ENCODE results near the gene NSG2.

Gene NSG2

DNA sequence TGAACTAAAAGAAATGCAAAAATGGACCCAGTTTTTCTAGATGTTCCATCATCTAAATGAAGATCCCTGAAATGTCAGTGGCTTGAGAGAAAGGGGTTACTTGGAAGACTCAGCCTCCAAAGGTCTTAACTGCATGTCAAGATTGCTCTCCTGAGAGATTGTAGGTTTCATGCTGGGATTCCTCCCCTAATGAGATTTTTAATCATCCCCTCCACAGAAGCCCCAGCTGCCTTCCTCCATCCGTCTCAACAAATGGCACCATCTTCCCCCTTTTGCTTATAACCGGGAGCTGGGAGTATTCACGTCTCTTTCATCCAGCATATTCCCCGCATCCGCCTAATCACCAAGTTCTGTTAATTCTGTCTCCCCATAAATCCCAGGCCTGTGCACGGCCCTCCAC, 104.5 kb downstream of the NSG2 start:
- no peak overlapping the region for H3K4me3 ChIP-seq (ENCODE audit: low read depth, low read length)
- in situ Hi-C loops (cut with HindIII; ENCODE audit: low sequenced_read_pairs), result no loop called here

DNA sequence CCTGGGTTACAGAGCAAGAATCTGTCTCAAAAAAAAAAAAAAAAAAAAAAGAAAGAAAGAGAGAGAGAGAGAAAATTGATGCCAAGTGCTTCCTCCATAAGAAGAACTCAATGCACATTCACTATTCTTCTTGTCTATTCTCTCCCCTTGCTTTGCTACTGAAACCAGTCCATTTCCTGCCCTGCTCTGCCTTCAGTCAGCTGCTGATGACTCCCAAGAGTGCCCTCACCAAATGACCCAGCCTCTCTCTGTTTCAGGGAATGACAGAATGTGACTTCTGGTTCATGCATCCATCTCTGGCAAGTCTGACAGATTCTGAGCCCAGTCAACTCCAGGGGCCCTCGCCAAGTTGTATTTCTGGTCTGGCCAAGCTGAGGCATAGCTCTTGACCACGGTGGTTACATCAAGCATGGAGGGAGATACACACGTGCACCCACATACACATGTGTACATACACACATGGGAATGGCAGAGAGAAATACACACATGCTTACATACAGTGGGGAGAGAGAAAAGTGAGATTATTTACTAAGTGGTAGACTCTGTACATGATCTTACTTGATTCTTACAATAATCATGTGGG, 106.2 kb downstream of the NSG2 start:
- in situ Hi-C loops (cut with HindIII; ENCODE audit: low sequenced_read_pairs), result no loop called here
- no peak for DNase-seq (ENCODE audit: low read depth, low spot score)
- H3K4me3 ChIP-seq (ENCODE audit: low read depth, low read length), result no peak overlapping the region
- TF ChIP-seq, protein P1, sequence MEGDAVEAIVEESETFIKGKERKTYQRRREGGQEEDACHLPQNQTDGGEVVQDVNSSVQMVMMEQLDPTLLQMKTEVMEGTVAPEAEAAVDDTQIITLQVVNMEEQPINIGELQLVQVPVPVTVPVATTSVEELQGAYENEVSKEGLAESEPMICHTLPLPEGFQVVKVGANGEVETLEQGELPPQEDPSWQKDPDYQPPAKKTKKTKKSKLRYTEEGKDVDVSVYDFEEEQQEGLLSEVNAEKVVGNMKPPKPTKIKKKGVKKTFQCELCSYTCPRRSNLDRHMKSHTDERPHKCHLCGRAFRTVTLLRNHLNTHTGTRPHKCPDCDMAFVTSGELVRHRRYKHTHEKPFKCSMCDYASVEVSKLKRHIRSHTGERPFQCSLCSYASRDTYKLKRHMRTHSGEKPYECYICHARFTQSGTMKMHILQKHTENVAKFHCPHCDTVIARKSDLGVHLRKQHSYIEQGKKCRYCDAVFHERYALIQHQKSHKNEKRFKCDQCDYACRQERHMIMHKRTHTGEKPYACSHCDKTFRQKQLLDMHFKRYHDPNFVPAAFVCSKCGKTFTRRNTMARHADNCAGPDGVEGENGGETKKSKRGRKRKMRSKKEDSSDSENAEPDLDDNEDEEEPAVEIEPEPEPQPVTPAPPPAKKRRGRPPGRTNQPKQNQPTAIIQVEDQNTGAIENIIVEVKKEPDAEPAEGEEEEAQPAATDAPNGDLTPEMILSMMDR (IDR thresholded peaks at IDR 0.05; ENCODE audit: low read depth, low read length), result no peak

More for the DNA sequence above, 104.5 kb downstream of the NSG2 start:
- TF ChIP-seq, protein P1 (IDR thresholded peaks at IDR 0.05; ENCODE audit: low read depth, low read length), result no peak
- no peak for DNase-seq (ENCODE audit: low read depth, low spot score)

DNA sequence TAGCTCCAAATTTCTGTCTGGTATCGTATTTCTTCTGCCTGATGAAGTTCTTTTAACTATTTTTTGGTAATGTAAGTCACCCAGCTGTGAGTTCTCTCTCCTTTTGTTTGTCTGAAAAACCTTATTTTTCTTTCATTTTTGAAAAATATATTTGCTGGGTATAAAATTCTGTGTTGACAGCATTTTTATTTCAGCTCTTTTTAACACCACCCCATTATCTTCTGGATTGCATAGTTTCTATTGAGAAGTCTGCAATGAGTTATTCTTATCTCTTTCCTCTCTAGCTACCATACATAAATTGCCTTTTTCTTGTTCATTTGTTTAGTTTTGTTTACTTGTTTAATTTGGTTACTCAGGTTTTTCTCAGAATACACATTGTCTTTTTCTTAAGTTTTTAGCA, 109.1 kb downstream of the NSG2 start:
- no peak overlapping the region for H3K4me3 ChIP-seq (ENCODE audit: low read depth, low read length)
- no peak for DNase-seq (ENCODE audit: low read depth, low spot score)
- in situ Hi-C loops (cut with HindIII; ENCODE audit: low sequenced_read_pairs), result no loop called here
- TF ChIP-seq, protein P1 (IDR thresholded peaks at IDR 0.05; ENCODE audit: low read depth, low read length), result no peak

DNA sequence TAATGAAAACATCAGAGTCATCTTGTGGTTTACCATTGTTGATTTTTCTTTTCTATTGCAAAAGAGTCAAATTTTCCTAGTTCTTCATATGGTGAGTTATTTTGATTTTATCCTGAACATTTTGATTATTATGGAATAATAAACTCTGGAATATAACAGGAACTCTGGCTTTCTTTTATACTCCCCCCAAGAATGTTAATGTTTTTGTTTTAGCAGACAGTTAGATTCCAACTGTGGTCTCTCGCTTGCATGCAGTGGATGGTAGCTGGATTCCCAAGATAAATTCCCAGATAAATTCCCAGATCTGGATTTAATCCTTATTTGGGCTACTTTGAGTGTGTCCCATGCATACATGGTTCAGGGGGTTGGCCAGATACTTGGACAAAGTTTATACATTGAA, 109.8 kb downstream of the NSG2 start:
- in situ Hi-C loops (cut with HindIII; ENCODE audit: low sequenced_read_pairs), result no loop called here
- TF ChIP-seq, protein P1 (IDR thresholded peaks at IDR 0.05; ENCODE audit: low read depth, low read length), result no peak
- no peak for DNase-seq (ENCODE audit: low read depth, low spot score)
- no peak overlapping the region for H3K4me3 ChIP-seq (ENCODE audit: low read depth, low read length)

DNA sequence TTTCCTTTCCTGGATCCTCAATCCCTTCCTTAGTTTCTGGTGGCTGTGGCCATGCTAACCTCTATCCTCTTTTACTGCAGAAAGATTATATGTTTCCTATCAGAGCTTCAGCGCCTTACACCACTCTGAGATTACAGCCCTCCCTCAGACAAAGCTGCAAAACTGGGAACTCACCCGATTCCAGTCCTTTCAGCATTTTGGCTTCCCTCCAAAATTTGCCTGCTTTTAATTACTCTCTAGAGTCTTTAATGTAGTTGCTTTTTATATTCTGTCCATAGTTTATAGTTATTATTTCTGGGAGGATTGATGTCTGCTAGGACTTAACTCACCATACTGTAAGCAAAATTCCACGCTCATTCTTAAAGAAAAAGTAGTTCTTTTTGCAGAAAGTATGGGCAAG, 110.2 kb downstream of the NSG2 start:
- DNase-seq (ENCODE audit: low read depth, low spot score), result no peak
- H3K4me3 ChIP-seq (ENCODE audit: low read depth, low read length), result no peak overlapping the region
- TF ChIP-seq, protein P1 (IDR thresholded peaks at IDR 0.05; ENCODE audit: low read depth, low read length), result no peak
- in situ Hi-C loops (cut with HindIII; ENCODE audit: low sequenced_read_pairs), result no loop called here

DNA sequence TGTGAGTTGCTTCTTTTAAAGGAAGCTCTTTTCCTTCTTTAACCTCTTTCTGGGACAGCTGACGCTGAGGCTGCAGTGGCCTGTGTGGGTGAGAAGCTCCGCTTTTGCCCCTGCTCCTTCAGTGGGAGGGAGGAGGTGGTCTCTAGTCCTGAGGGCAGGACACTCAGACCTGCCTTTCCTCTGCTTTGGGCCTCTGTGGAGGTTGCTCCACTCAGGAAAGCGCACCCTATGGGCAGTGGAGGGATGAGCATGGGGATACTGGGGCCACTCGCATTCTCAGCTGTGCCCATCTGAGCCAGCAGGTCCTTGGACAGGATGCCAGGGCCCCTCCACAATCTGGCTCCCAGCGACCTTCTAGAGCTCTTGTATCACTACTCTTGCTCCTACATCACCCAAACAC, 111.5 kb downstream of the NSG2 start:
- no peak overlapping the region for H3K4me3 ChIP-seq (ENCODE audit: low read depth, low read length)
- TF ChIP-seq, protein P1 (IDR thresholded peaks at IDR 0.05; ENCODE audit: low read depth, low read length), result no peak
- in situ Hi-C loops (cut with HindIII; ENCODE audit: low sequenced_read_pairs), result no loop called here
- DNase-seq (ENCODE audit: low read depth, low spot score), result no peak

All from astrocyte of the spinal cord (primary cell).